Kidney (tissue), 14 donors: ENCODE measurements around the gene ZNF488. TPM values are rescaled to one million over a fixed set of nuclear protein-coding genes. Genes with fewer than 3 reads are reported as not detected.

Experiments used
- DNase-seq, 5 donors: peaks; one replicate each; pipeline ENCODE4 v3.0.0-alpha.2; 2013 to 2020
- FAIRE-seq: peaks from 2 replicates; lab custom pipeline; 2012; peaks lifted over from hg19 to GRCh38; lab: Jason Lieb, UNC
- H3K27ac ChIP-seq, 2 donors: one replicate each; pipeline ENCODE4 v1.7.0; 2013; ENCODE audit warnings: low read depth in 2 of 2, low read length in 2 of 2, inconsistent platforms in 1 of 2
- H3K27me3 ChIP-seq: one replicate; pipeline ENCODE4 v1.7.1; 2013; ENCODE audit warnings: low read length, inconsistent platforms; ENCODE audit not compliant: control insufficient read depth, insufficient read depth
- H3K36me3 ChIP-seq, 3 donors: one replicate each; pipeline versions ENCODE4 v1.7.0 to v1.7.1; 2013; ENCODE audit warnings: low read length in 3 of 3, control low read depth in 1 of 3, inconsistent platforms in 1 of 3; ENCODE audit not compliant: insufficient read depth in 3 of 3, control insufficient read depth in 2 of 3
- H3K4me1 ChIP-seq, 3 donors: one replicate each; pipeline versions ENCODE4 v1.7.0 to v1.7.1; 2013; ENCODE audit warnings: low read length in 3 of 3, inconsistent platforms in 1 of 3, low read depth in 1 of 3; ENCODE audit not compliant: control insufficient read depth in 2 of 3, insufficient read depth in 2 of 3
- H3K4me3 ChIP-seq, 3 donors: one replicate each; pipeline versions ENCODE4 v1.7.0 to v1.8.1; 2013; ENCODE audit warnings: low read length in 3 of 3, control low read depth in 1 of 3, inconsistent platforms in 1 of 3
- H3K9ac ChIP-seq, 3 donors: one replicate each; pipeline versions ENCODE4 v1.7.0 to v1.7.1; 2013; ENCODE audit warnings: low read length in 3 of 3, control low read depth in 1 of 3, inconsistent platforms in 1 of 3
- H3K9me3 ChIP-seq, 3 donors: one replicate each; pipeline versions ENCODE4 v1.7.0 to v1.7.1; 2013; ENCODE audit warnings: low read length in 3 of 3, control low read depth in 1 of 3, inconsistent platforms in 1 of 3; ENCODE audit not compliant: control insufficient read depth in 2 of 3, insufficient read depth in 1 of 3
- CTCF ChIP-seq: IDR thresholded peaks from 3 replicates; pipeline ENCODE4 v1.5.1; 2012; ENCODE audit warnings: mild to moderate bottlenecking, moderate library complexity, borderline replicate concordance; ENCODE audit not compliant: insufficient read depth; ENCODE audit errors: extremely low read depth
- intact Hi-C: fragments of 100-400 bp; cut with DNase I; formaldehyde crosslinking; loops from one replicate; pipeline ENCODE4 v1.11.1; 2022
- polyA plus RNA-seq: library from polyadenylated mRNA; stranded (reverse); fragments of 350-450 nt; fragmentation: Illumina TruSeq; extraction: RNeasy Lipid Tissue Mini Kit (QIAGEN cat#74804); gene quantifications from one replicate; pipeline ENCODE4 v1.2.3, GENCODE V29; 2014; ENCODE audit warnings: low read depth, low replicate concordance; ENCODE audit not compliant: insufficient read depth
- total RNA-seq: library from RNA; stranded (reverse); fragmentation: NEBNext Ultra II Directional; extraction: Animal tissue kit (Norgen Biotek cat#: 25700); gene quantifications from one replicate; pipeline ENCODE4 v1.2.1, GENCODE V29; 2021
- donor health status: control.
- donor health status: control.
- donor health status: control.
- donor health status: control.
- donor health status: control.
- donor health status: DM: yes; HTN: yes; CAD: no.
- donor health status: Normal renal cell carcinoma (clear cell type).

ZNF488 gene
- total and polyA plus RNA-seq, 2 donors from 2014 or later: 0.09 to 4.0 TPM

GRCh38 chr10:47403446-47404318 is 19.6 kb upstream of the ZNF488 start:
- Histone ChIP-seq H3K36me3 (no peaks in the 10 kb centered on the region), H3K9ac (peak overlapping the region in 1 of 3 donors; percentile 19), H3K27ac (peak overlapping the region in 1 of 2 donors; percentile 84), H3K4me1 (peaks cover 7 to 23% (median 7%) of the 10 kb centered on the region in 3 donors), H3K4me3 (no peak overlapping the region), H3K9me3 (peaks cover 0 to 2% (median 0%) of the 10 kb centered on the region in 3 donors), H3K27me3 (no peaks in the 10 kb centered on the region)
- TF ChIP-seq CTCF: no peak
- intact Hi-C loops: no loop called here
- DNase-seq (peak in 2 of 5 donors; percentile 33 to 51), FAIRE-seq (no peak)

- no peaks in the 10 kb centered on the region for H3K9me3 ChIP-seq
- intact Hi-C loops: no loop called here
- peaks cover 7 to 23% (median 7%) of the 10 kb centered on the region in 3 donors for H3K4me1 ChIP-seq
- H3K9ac ChIP-seq: peak overlapping the region in 1 of 3 donors; percentile 19
- no peak for TF ChIP-seq CTCF
- FAIRE-seq (no peak), DNase-seq (peak; percentile 44 to 90 (median 59))
- H3K27me3 ChIP-seq: no peaks in the 10 kb centered on the region
- H3K4me3 ChIP-seq: no peak overlapping the region
- H3K36me3 ChIP-seq: no peaks in the 10 kb centered on the region
- peak overlapping the region; percentile 55 to 84 for H3K27ac ChIP-seq
Observed at GRCh38 chr10:47402641-47403301, 18.7 kb upstream of the ZNF488 start.

GRCh38 chr10:47401874-47402640 is 18.0 kb upstream of the ZNF488 start:
- Histone ChIP-seq H3K9me3 (no peaks in the 10 kb centered on the region), H3K4me3 (no peak overlapping the region), H3K4me1 (peaks cover 7 to 23% (median 7%) of the 10 kb centered on the region in 3 donors), H3K9ac (no peak overlapping the region), H3K36me3 (no peaks in the 10 kb centered on the region), H3K27ac (peak overlapping the region; percentile 55 to 84), H3K27me3 (no peaks in the 10 kb centered on the region)
- no peak for FAIRE-seq
- TF ChIP-seq CTCF: no peak
- intact Hi-C loops: no loop called here
- peak in 4 of 5 donors; percentile 30 to 57 (median 39) for DNase-seq
